NT2/D1 (cell line): ENCODE results near the gene TOM1L2.

ENCODE experiments used
- YY1 ChIP-seq: IDR thresholded peaks from 2 replicates; pipeline ENCODE4 v1.6.1; 2011; ENCODE audit not compliant: insufficient read length, insufficient read depth
- ZNF274 ChIP-seq: IDR thresholded peaks from 2 replicates; pipeline ENCODE4 v1.6.1; 2011; ENCODE audit warnings: mild to moderate bottlenecking, low read depth, low read length

DNA sequence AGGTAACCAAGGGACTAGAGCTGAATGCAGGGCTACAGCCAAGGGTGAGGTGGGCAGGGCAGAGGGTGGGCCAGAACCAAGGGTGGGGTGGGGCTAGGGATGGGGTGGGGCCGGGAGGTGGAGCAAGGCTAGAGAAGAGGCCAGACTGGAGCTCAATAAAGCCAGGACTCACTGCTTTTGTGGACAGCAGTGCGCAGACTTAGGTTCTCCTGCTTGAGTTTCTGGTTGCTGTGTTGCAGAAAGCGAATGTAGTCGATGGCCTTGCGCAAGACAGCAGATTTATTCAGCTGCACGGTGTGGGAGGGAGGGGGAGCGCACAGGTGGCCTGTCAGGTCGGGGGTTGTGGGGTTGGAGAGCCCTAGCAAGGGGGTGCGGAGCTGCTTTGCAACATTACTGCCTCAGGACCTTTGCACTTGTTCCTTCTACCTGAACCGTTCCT lies 154.1 kb downstream of the TOM1L2 start:
- TF ChIP-seq ZNF274 = no peak
- no peak for TF ChIP-seq YY1
